HG03342 (cell line): ENCODE data around the gene KRT4.

Experiments
- ATAC-seq: cut with Tn5 transposase; IDR thresholded peaks from one replicate; pipeline ENCODE4 v1.9.1; 2021; ENCODE audit warnings: mild to moderate bottlenecking, moderate library complexity; ENCODE audit not compliant: unreplicated experiment

Gene KRT4

GRCh38 chr12:52837413-52837741, 23.5 kb upstream of the KRT4 start:
- ATAC-seq, result no peak

GRCh38 chr12:52836491-52837412, 22.8 kb upstream of the KRT4 start:
- no peak for ATAC-seq

GRCh38 chr12:52836042-52836466, 22.1 kb upstream of the KRT4 start:
- no peak for ATAC-seq

- no peak for ATAC-seq
Measured at GRCh38 chr12:52835271-52836041, 21.5 kb upstream of the KRT4 start.

- no peak for ATAC-seq
Measured at GRCh38 chr12:52834727-52835001, 20.7 kb upstream of the KRT4 start.

GRCh38 chr12:52833922-52834726, 20.2 kb upstream of the KRT4 start, which contains the start of gene KRT79:
Gene KRT79 (minus strand): TSS chr12:52834311. CDS start chr12:52834260, 51 bp downstream.
- no peak for ATAC-seq

GRCh38 chr12:52832985-52833905, 19.3 kb upstream of the KRT4 start:
- no peak for ATAC-seq

- no peak for ATAC-seq
Measured at GRCh38 chr12:52832451-52832850, 18.5 kb upstream of the KRT4 start.

GRCh38 chr12:52831251-52831650, 17.3 kb upstream of the KRT4 start:
- no peak for ATAC-seq

- ATAC-seq, result no peak
Measured at GRCh38 chr12:52829986-52830770, 16.3 kb upstream of the KRT4 start.

- no peak for ATAC-seq
Measured at GRCh38 chr12:52828591-52829021, 14.7 kb upstream of the KRT4 start.

- ATAC-seq, result no peak
Measured at GRCh38 chr12:52828156-52828555, 14.2 kb upstream of the KRT4 start.

- no peak for ATAC-seq
Measured at GRCh38 chr12:52827499-52828090, 13.7 kb upstream of the KRT4 start.

GRCh38 chr12:52826611-52827498, 12.9 kb upstream of the KRT4 start:
- ATAC-seq, result no peak

- no peak for ATAC-seq
Measured at GRCh38 chr12:52825961-52826360, 12.0 kb upstream of the KRT4 start.

GRCh38 chr12:52824741-52825410, 11.0 kb upstream of the KRT4 start:
- no peak for ATAC-seq

- ATAC-seq, result no peak
Measured at GRCh38 chr12:52823761-52824450, 10.0 kb upstream of the KRT4 start.
